Calu3 (cell line): ENCODE data around the gene ALG1L2. TPM values are rescaled to one million over a fixed set of nuclear protein-coding genes. Genes with fewer than 3 reads are reported as not detected.
"Not testable (repeated sequence)": the region's sequence is repeated elsewhere in the genome, so short reads cannot be mapped to it uniquely, and the experiment has no call there.

Experiments used
- BruUV-seq: library from RNA; stranded (reverse); fragments of 400-500 nt; replicated peaks from 2 replicates; lab custom pipeline; 2021; lab: Mats Ljungman, UMichigan
- CTCF ChIA-PET: fragments of 300-600 bp; sonication (Branson Sonifier 250); formaldehyde crosslinking; loops from one replicate; lab custom pipeline; 2022; ENCODE audit warnings: antibody characterized with exemption; lab: Charles Lee
- DNase-seq: peaks from one replicate; pipeline ENCODE4 v3.0.0; 2022
- H3K27ac Mint-ChIP-seq: one replicate; pipeline ENCODE4 v1.8.0; 2022; ENCODE audit warnings: mixed read lengths; ENCODE audit not compliant: unreplicated experiment
- H3K27me3 Mint-ChIP-seq: one replicate; pipeline ENCODE4 v1.8.0; 2022; ENCODE audit warnings: mixed read lengths; ENCODE audit not compliant: unreplicated experiment
- H3K36me3 Mint-ChIP-seq: one replicate; pipeline ENCODE4 v1.8.0; 2022; ENCODE audit warnings: mild to moderate bottlenecking, moderate library complexity, mixed read lengths; ENCODE audit not compliant: insufficient read depth, unreplicated experiment
- H3K4me1 Mint-ChIP-seq: one replicate; pipeline ENCODE4 v1.8.0; 2022; ENCODE audit warnings: mild to moderate bottlenecking, low read depth, mixed read lengths; ENCODE audit not compliant: unreplicated experiment
- H3K4me3 Mint-ChIP-seq: one replicate; pipeline ENCODE4 v1.8.0; 2022; ENCODE audit warnings: mild to moderate bottlenecking, low read depth, moderate library complexity, mixed read lengths; ENCODE audit not compliant: unreplicated experiment
- H3K9me3 Mint-ChIP-seq: one replicate; pipeline ENCODE4 v1.8.0; 2022; ENCODE audit warnings: low read depth, mixed read lengths; ENCODE audit not compliant: unreplicated experiment
- CTCF ChIP-seq: fragments of 200-600 bp; IDR thresholded peaks from one replicate; pipeline ENCODE4 v1.8.0; 2022; ENCODE audit warnings: antibody characterized with exemption; ENCODE audit not compliant: unreplicated experiment
- intact Hi-C: fragments of 100-400 bp; cut with micrococcal nuclease; formaldehyde crosslinking; loops from one replicate; pipeline ENCODE4 v1.10.0; 2022; ENCODE audit not compliant: unreplicated experiment
- total RNA-seq: library from RNA; stranded (reverse); gene quantifications from 2 replicates; pipeline ENCODE4 v1.2.3, GENCODE V29; 2022

Gene ALG1L2
- total RNA-seq, 1 experiment from 2014 or later: 2.0 TPM

DNA sequence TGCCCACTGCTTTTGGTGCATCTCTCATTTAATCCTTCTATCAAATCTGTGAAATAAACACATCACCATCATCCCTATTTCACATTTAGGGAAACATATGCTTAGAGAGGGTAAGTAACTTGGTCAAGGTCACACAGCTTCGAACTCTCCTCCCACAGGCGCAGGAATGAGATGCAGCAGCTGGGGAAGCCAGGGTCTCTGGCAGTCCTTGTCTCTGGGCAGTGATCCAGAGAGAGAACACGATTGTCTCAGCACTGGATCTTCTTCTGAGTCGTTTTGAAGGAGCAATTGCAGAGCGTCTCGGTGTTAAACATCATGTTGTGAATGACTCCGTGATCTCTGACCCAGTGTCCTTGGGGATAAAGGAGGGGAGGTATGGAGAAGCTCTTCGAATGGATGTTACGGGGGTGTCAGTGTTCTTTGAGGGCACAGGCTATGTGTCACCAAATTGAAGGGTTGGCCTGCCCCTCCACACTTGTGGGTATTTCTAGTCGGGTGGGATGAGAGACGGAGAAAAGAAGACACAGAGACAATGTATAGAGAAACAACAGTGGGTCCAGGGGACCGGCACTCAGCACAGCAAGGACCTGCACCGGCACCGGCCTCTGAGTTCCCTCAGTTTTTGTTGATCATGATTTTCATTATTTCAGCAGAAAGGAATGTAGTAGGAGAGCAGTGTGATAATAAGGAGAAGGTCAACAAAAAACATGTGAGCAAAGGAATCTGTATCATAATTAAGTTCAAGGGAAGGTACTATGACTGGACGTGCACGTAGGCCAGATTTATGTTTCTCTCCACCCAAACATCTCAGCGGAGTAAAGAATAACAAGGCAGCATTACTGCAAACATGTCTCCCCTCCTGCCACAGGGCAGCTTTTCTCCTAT, 41.5 kb downstream of the ALG1L2 start:
- H3K27ac Mint-ChIP-seq, H3K4me3 Mint-ChIP-seq, H3K4me1 Mint-ChIP-seq, DNase-seq, H3K9me3 Mint-ChIP-seq, CTCF ChIA-PET, H3K36me3 Mint-ChIP-seq, BruUV-seq, intact Hi-C loops: not testable (repeated sequence)
- H3K27me3 Mint-ChIP-seq: peaks cover 81% of the 10 kb centered on the region

DNA sequence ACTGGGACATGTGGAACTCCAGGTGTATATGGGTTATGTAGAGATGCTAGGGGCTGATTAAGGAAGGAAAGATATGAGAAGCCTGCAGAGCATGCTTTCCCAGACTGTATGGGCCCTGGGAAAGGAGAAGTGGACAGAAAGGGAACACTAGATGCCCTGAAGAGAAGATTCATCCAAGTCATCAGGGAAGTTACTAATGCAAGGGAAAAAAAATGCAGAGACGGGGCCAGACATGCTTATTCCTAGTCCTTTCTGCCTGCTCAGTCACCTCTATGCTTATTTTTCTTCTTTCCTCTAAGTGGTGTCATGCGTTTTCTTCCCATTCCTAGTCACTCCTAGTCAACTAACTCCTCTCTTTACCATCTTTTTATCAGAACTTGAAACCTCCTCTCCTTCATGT, 43.8 kb downstream of the ALG1L2 start:
- H3K4me3 Mint-ChIP-seq, intact Hi-C loops, H3K4me1 Mint-ChIP-seq, H3K36me3 Mint-ChIP-seq, CTCF ChIA-PET, H3K27ac Mint-ChIP-seq, DNase-seq, H3K9me3 Mint-ChIP-seq, BruUV-seq: not testable (repeated sequence)
- peaks cover 58% of the 10 kb centered on the region for H3K27me3 Mint-ChIP-seq

GRCh38 chr3:130136337-130136736, 54.7 kb downstream of the ALG1L2 start:
- DNase-seq, H3K9me3 Mint-ChIP-seq, H3K4me1 Mint-ChIP-seq, H3K36me3 Mint-ChIP-seq, H3K27ac Mint-ChIP-seq, H3K4me3 Mint-ChIP-seq, CTCF ChIA-PET, BruUV-seq, intact Hi-C loops: not testable (repeated sequence)
- H3K27me3 Mint-ChIP-seq: peaks cover 58% of the 10 kb centered on the region

- H3K27ac Mint-ChIP-seq, H3K9me3 Mint-ChIP-seq, CTCF ChIA-PET, H3K4me1 Mint-ChIP-seq, H3K4me3 Mint-ChIP-seq, DNase-seq, intact Hi-C loops, H3K36me3 Mint-ChIP-seq, BruUV-seq: not testable (repeated sequence)
- H3K27me3 Mint-ChIP-seq: peaks cover 49% of the 10 kb centered on the region
These were observed 56.1 kb downstream of the ALG1L2 start for GRCh38 chr3:130137685-130138084.

DNA sequence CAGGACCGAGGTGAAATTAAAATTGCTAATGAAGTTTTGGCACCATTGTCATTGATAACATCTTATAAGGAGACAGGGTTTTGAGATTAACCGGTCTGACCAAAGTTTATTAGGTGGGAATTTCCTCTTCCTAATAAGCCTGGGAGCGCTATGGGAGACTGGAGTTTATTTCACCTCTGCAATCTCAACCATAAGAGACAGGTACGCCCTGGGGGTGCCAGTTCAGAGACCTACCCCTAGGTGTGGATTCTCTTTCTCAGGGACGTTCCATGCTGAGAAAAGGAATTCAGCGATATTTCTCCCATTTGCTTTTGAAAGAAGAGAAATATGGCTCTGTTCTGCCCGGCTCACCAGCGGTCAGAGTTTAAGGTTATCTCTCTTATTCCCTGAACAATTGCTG, 57.4 kb downstream of the ALG1L2 start:
- H3K36me3 Mint-ChIP-seq, H3K9me3 Mint-ChIP-seq, CTCF ChIA-PET, intact Hi-C loops, H3K4me3 Mint-ChIP-seq, H3K27ac Mint-ChIP-seq, BruUV-seq, H3K4me1 Mint-ChIP-seq, DNase-seq: not testable (repeated sequence)
- H3K27me3 Mint-ChIP-seq: peaks cover 42% of the 10 kb centered on the region

- H3K4me3 Mint-ChIP-seq, BruUV-seq, H3K9me3 Mint-ChIP-seq, H3K27ac Mint-ChIP-seq, H3K36me3 Mint-ChIP-seq, CTCF ChIA-PET, DNase-seq: not testable (repeated sequence)
- Mint-ChIP-seq H3K27me3 (peaks cover 42% of the 10 kb centered on the region), H3K4me1 (peaks cover 13% of the 10 kb centered on the region)
- intact Hi-C loops: loop anchor here (10.0 kb wide), 1 partner anchor 104 kb away; no protein-coding TSS in a partner anchor
These were observed 59.1 kb downstream of the ALG1L2 start for GRCh38 chr3:130140756-130141155.

DNA sequence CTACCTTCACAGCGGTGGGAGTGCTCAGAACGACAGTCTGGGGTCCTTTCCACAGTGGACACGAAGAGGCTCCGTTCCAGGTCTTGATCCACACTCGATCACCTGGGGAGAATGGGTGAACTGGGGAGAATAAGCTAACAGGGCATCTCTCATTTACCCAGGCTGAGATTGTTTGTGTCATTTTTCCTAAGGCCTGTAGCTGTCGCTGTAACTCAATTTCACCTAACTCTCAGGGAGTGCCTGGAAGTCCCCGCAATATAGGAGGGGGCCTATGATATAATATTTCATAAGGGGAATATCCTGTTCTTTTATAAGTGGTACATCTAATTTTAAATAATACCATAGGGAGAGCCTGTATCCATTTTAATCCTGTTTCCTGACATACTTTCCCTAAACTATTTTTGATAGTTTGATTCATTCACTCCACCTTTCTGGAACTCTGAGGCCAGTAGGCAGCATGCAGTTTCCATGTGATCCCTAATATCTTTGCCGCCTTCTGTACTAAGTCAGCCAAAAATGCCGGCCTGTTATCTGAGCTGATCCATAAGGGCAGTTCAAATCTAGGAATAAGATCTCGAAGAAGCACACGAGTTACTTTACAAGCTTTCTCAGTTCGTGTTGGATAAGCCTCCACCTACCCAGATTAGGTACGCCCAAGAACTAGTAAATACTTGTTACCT, 62.2 kb downstream of the ALG1L2 start:
- not testable (repeated sequence) for BruUV-seq, DNase-seq, H3K9me3 Mint-ChIP-seq, H3K27ac Mint-ChIP-seq, H3K36me3 Mint-ChIP-seq
- H3K4me3 Mint-ChIP-seq: peak overlapping the region; percentile 45
- H3K4me1 Mint-ChIP-seq: peaks cover 13% of the 10 kb centered on the region
- intact Hi-C loops: loop anchor here (10.0 kb wide), 1 partner anchor 101 kb away; no protein-coding TSS in a partner anchor
- CTCF ChIA-PET: interaction anchor here (0.6 to 1.9 kb wide), 3 partner anchors 9 to 132 kb away, joined by 4 to 8 read pairs (median 6); no protein-coding TSS in a partner anchor
- peak; percentile 66 for TF ChIP-seq CTCF
- H3K27me3 Mint-ChIP-seq: peaks cover 31% of the 10 kb centered on the region

GRCh38 chr3:130144328-130144650, 62.7 kb downstream of the ALG1L2 start:
- BruUV-seq, H3K9me3 Mint-ChIP-seq, H3K27ac Mint-ChIP-seq, H3K36me3 Mint-ChIP-seq: not testable (repeated sequence)
- intact Hi-C loops: loop anchor here (10.0 kb wide), 1 partner anchor 101 kb away; no protein-coding TSS in a partner anchor
- CTCF ChIA-PET: interaction anchor here (0.6 to 1.9 kb wide), 3 partner anchors 33 to 398 kb away, joined by 3 to 8 read pairs (median 6); no protein-coding TSS in a partner anchor
- H3K4me3 Mint-ChIP-seq: peak overlapping the region; percentile 45
- DNase-seq: peak; percentile 71
- H3K27me3 Mint-ChIP-seq: peaks cover 32% of the 10 kb centered on the region
- H3K4me1 Mint-ChIP-seq: peaks cover 13% of the 10 kb centered on the region
